HG02885 (cell line): ENCODE results near the gene TFPI.
"Not testable (repeated sequence)": the region's sequence is repeated elsewhere in the genome, so short reads cannot be mapped to it uniquely, and the experiment has no call there.

Source experiments
- ATAC-seq: cut with Tn5 transposase; IDR thresholded peaks from one replicate; pipeline ENCODE4 v1.9.1; 2021; ENCODE audit warnings: mild to moderate bottlenecking; ENCODE audit not compliant: unreplicated experiment, poor library complexity

Gene TFPI

DNA sequence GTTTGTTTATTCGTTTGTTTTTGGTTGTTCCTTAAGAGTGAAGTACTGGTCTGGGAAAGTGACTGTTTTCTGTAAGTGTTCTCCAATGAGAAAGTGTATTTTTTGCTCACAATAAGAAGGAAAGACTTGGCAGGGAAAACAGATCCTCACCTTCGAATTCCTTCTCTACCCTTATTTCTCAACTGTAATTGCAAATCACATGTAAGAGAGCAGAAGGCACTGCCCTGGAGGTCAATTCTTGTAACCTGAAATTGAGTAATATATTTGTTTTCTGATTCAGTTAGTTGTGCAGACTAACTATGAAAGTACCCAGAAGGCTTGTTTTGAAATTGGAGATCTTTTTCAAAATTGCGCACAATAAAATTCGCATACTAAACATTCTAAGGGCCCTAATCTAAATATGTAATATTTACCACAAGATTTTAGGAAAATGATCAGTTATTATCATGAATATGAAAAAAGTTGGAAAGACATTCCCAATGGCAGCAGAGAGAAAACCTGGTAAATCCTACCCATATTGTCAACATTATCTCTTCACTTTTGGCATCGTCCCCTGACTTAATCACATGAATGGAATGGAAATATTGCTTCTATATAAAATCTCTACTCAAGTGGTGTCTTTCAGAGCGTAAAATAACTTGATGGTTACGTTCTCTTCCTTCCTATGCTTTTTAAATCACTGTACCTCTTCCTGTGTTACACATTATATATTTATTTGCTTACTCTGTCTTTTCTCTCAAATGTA is 24.1 kb downstream of the TFPI start:
- ATAC-seq, result no peak

GRCh38 chr2:187529248-187529976 is 24.8 kb downstream of the TFPI start:
- ATAC-seq, result no peak

DNA sequence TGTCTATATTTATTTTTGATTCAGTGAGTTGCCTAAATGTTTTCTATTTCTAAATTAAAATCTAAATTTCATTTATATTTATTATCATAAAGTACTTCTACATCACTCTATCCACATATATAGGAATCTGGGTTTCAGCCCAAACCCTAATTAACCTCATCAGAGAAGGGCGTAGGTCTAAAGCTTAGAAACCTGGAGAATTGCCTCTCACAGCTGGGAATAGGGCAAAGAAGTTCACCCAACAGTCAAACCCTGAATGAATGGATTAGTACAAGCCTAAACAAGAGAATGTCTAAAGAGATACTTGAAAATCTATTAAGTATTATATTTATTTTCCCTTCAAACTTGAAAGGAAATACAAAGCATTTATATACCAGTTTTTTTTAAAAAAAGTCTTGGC is 26.2 kb downstream of the TFPI start:
- ATAC-seq, result no peak

DNA sequence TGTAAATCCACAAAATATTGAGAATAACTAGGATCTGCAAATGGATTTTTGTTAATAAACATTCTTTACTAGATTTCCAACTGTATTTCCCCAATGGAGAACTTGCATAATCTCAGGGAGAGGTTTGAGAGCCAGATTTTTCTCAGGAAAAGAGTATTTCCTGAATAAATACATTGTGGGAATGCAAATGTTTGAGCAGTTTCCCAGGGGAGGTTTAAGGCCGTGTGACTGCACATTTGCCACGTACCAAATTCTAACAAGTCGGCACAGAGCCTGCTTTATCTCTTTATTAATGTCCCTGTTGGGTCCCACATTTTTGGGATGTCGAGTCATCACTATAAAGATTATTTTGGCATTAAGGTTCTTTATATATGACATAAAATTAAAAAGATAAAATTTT is 27.0 kb downstream of the TFPI start:
- no peak for ATAC-seq

DNA sequence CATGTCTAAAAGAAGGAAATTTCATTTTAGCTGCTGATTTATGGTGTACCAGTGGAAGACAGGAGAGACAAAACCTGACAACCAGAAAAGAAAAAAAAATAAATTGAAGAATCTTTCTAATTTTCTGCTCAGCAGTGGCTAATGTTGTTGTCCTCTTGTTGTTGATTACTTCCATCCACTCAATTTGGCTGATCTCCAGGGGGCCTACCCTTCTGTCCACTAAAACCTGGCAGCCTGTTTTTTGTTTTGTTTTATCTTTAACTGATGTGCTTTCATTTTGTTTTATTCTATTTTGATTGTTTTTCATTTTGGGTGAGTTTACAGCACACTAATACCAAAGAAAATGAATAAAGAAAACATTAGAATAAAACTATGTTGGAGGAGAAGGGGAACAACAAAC is 27.4 kb downstream of the TFPI start:
- ATAC-seq, result no peak

DNA sequence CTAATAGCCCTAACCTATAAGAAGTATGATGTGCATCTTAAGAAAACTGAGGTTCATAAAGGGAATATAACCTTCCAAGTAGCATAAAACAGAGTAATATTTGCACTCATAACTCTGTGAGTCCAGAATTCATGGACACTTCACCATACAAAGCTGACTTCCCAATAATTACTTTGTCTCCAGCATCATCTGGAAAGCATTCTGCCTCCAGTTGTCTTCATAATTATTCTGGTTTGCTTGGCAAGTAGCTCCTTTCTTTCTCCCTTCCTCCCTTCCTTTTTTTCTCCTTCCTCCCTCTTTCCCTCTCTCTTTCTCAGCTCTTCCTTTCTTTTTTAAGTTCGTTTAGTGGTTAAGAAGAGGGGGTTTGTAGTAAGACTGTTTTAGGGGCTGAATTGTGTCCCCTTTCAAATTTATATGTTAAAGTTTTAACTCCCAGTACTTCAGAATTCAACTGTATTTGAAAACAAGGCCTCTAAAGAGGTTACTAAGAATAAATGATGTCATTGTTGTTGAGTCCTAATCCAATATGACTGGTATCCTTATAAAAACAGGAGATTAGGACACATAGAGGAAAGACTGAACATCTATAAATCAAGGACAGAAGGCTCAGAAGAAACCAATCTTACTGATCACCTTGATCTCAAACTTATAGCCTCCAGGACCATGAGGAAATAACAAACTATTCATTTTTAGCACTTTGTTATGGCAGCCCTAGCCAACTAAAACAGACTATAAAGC is 28.9 kb downstream of the TFPI start:
- no peak for ATAC-seq

- ATAC-seq, result no peak
Observed at GRCh38 chr2:187523325-187523724, 30.9 kb downstream of the TFPI start.

DNA sequence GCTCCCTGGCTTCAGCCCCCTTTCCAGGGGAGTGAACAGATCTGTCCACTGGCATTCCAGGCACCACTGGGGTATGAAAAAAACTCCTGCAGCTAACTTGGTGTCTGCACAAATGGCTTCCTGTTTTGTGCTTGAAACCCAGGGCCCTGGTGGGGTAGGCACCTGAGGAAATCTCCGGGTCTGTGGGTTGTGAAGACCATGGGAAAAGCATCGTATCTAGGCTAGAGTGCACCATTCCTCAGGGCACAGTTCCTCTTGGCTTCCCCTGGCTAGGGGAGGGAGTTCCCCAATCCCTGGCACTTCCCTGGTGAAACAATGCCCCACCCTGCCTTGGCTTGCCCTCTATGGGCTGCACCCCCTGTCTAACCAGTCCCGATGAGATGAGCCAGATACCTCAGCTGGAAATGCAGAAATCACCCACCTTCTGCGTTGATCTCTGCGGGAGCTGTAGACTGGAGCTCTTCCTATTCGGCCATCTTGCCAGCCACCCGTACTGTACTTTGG is 34.1 kb downstream of the TFPI start:
- no peak for ATAC-seq

- no peak for ATAC-seq
Observed at GRCh38 chr2:187519419-187520120, 34.7 kb downstream of the TFPI start.

- not testable (repeated sequence) for ATAC-seq
Observed at GRCh38 chr2:187517750-187518361, 36.4 kb downstream of the TFPI start.

GRCh38 chr2:187516630-187517510 is 37.4 kb downstream of the TFPI start:
- ATAC-seq, result not testable (repeated sequence)

DNA sequence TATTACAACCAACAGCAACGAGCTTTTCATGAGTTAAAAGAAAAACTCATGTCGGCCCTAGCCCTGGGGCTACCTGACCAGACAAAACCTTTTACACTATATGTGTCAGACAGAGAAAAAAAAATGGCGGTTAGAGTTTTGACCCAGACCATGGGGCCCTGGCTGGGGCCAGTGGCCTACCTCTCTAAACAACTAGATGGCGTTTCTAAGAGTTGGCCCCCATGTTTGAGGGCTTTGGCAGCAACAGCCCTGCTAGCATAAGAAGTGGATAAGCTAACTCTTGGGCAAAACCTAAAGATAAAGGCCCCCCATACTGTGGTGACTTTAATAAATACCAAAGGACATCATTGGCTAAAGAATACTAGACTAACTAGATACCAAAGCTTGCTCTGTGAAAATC is 39.3 kb downstream of the TFPI start:
- ATAC-seq, result no peak

DNA sequence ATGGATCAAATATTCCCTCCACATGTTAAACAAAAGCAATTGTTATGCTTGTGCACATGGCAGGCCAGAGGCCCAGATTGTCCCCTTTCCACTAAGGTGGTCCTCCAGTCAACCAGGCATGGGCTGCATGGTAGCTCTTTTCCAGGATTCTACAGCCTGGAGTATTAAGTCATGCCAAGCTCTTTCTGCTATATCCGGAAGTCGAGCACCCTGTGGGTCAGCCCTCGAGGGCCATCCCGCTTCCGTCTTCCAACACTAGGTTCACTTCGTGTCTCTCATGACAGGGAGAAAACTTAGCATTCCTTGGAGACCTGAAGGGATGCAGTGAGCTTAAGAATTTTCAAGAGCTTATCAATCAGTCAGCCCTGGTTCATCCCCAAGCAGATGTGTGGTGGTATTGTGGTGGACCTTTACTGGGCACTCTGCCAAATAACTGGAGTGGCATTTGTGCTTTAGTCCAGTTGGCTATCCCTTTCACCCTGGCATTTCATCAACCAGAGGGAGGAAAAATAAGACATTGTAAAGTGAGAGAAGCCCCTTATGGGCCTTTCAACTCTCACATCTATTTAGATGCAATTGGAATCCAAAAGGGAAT is 39.9 kb downstream of the TFPI start:
- ATAC-seq, result not testable (repeated sequence)

- not testable (repeated sequence) for ATAC-seq
Observed at GRCh38 chr2:187513460-187514234, 40.6 kb downstream of the TFPI start.

- ATAC-seq, result no peak
Observed at GRCh38 chr2:187511356-187512315, 42.6 kb downstream of the TFPI start.

- not testable (repeated sequence) for ATAC-seq
Observed at GRCh38 chr2:187510419-187511355, 43.5 kb downstream of the TFPI start.
